Loucy (cell line): ENCODE measurements around the gene RGPD8.
"Not testable (repeated sequence)": the region's sequence is repeated elsewhere in the genome, so short reads cannot be mapped to it uniquely, and the experiment has no call there.

Source experiments
- CTCF ChIP-seq: fragments of 200-600 bp; sonication (generic); conservative IDR thresholded peaks from 2 replicates; pipeline ENCODE4 v1.5.1; 2014; ENCODE audit warnings: mild to moderate bottlenecking, antibody characterized with exemption, low read length
- EZH2phosphoT487 ChIP-seq: fragments of 200-600 bp; IDR thresholded peaks from 2 replicates; pipeline ENCODE4 v1.6.1; 2018; ENCODE audit warnings: antibody characterized with exemption, mild to moderate bottlenecking, moderate library complexity, borderline replicate concordance

DNA sequence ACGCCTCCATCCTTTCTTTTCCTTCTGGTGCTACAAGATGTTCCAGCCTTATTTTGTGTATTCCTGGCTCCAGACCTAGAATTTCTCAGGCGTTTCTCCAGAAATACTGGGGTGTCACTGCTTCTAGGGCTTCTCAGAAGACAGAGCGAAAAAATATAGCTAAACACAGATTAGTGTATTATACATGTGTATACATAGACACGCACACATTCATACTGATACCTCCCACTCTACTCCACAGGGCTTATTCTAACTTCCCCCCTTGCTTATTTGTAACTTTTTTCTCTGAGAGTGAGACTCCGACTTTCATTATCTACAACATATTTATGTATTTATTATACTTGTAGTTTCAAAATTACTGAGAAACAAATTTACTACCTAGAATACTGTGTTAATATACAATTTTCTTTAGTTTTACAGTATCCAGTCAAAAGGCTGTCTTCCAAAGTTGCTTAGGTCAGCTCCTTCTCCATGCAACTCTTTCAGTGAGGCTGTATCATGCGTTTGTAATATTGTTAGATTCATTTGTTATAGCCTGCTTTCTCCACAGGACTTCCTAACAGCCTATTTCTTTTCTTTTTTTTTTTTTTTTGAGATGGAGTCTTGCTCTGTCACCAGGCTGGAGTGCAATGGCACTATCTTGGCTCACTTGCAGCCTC is 5.3 kb upstream of the RGPD8 start:
- not testable (repeated sequence) for TF ChIP-seq CTCF, EZH2phosphoT487
